Mesenchymal stem cell (in vitro differentiated cells and primary cell): ENCODE data around the gene DCTD.

Experiments
- DNase-seq: peaks from one replicate; pipeline ENCODE4 v3.0.0-alpha.2; 2013
- H2AFZ ChIP-seq: one replicate; pipeline ENCODE4 v1.6.1; 2013; ENCODE audit warnings: low read depth, mild to moderate bottlenecking, control low read depth, inconsistent platforms, low read length, moderate library complexity
- H2AK5ac ChIP-seq: 2 replicates; pipeline ENCODE4 v1.6.1; 2013; ENCODE audit warnings: low read length, moderate library complexity, mild to moderate bottlenecking, inconsistent platforms; ENCODE audit not compliant: severe bottlenecking
- H2BK120ac ChIP-seq: one replicate; pipeline ENCODE4 v1.6.1; 2013; ENCODE audit warnings: low read depth, mild to moderate bottlenecking, inconsistent platforms, low read length, moderate library complexity
- H2BK12ac ChIP-seq, 2 experiments: one replicate each; pipeline ENCODE4 v1.6.1; 2013; ENCODE audit warnings: inconsistent platforms in 2 of 2, low read length in 2 of 2, mild to moderate bottlenecking in 2 of 2, moderate library complexity in 2 of 2, control low read depth in 1 of 2
- H2BK15ac ChIP-seq: one replicate; pipeline ENCODE4 v1.6.1; 2013; ENCODE audit warnings: mild to moderate bottlenecking, low read depth, inconsistent platforms; ENCODE audit not compliant: poor library complexity, severe bottlenecking
- H2BK5ac ChIP-seq: 2 replicates; pipeline ENCODE4 v1.6.1; 2013; ENCODE audit warnings: low read depth, mild to moderate bottlenecking, low read length, control low read depth, inconsistent platforms; ENCODE audit not compliant: poor library complexity, severe bottlenecking
- H3K14ac ChIP-seq, 2 experiments: one replicate each; pipeline ENCODE4 v1.6.1; 2013; ENCODE audit warnings: inconsistent platforms in 2 of 2, low read length in 2 of 2, control low read depth in 1 of 2, mild to moderate bottlenecking in 1 of 2, moderate library complexity in 1 of 2
- H3K18ac ChIP-seq, 2 experiments: one replicate each; pipeline ENCODE4 v1.6.1; 2013; ENCODE audit warnings: inconsistent platforms in 2 of 2, low read length in 2 of 2, control low read depth in 1 of 2, low read depth in 1 of 2, mild to moderate bottlenecking in 1 of 2
- H3K23ac ChIP-seq, 2 experiments: one replicate each; pipeline ENCODE4 v1.6.1; 2013; ENCODE audit warnings: inconsistent platforms in 2 of 2, low read length in 2 of 2, mild to moderate bottlenecking in 2 of 2, moderate library complexity in 2 of 2, control low read depth in 1 of 2
- H3K27ac ChIP-seq: 2 replicates; pipeline ENCODE4 v1.5.1; 2013; ENCODE audit warnings: mild to moderate bottlenecking, moderate library complexity, low read length, control low read depth, inconsistent platforms; ENCODE audit not compliant: poor library complexity, severe bottlenecking
- H3K27me3 ChIP-seq, 2 experiments: 2 replicates each; pipeline versions ENCODE4 v1.6.1 to v1.7.0; 2013; ENCODE audit warnings: low read length in 2 of 2, mild to moderate bottlenecking in 2 of 2, moderate library complexity in 2 of 2, control low read depth in 1 of 2, inconsistent platforms in 1 of 2; ENCODE audit not compliant: control insufficient read depth in 1 of 2, insufficient read depth in 1 of 2
- H3K36me3 ChIP-seq, 2 experiments: 2 replicates each; pipeline versions ENCODE4 v1.6.1 to v1.7.0; 2013; ENCODE audit warnings: low read length in 2 of 2, control low read depth in 1 of 2, inconsistent platforms in 1 of 2, low read depth in 1 of 2, mild to moderate bottlenecking in 1 of 2; ENCODE audit not compliant: insufficient read depth in 2 of 2, control insufficient read depth in 1 of 2
- H3K4ac ChIP-seq, 2 experiments: one replicate each; pipeline ENCODE4 v1.6.1; 2013; ENCODE audit warnings: inconsistent platforms in 2 of 2, low read length in 2 of 2, mild to moderate bottlenecking in 2 of 2, moderate library complexity in 2 of 2, control low read depth in 1 of 2, low read depth in 1 of 2
- H3K4me1 ChIP-seq: 2 replicates; pipeline ENCODE4 v1.6.1; 2013; ENCODE audit warnings: low read depth, low read length, control low read depth; ENCODE audit not compliant: control insufficient read depth, insufficient read depth
- H3K4me2 ChIP-seq: 2 replicates; pipeline ENCODE4 v1.6.1; 2013; ENCODE audit warnings: low read length, mild to moderate bottlenecking, inconsistent platforms; ENCODE audit not compliant: poor library complexity, severe bottlenecking
- H3K4me3 ChIP-seq, 2 experiments: 2 replicates each; pipeline versions ENCODE4 v1.5.1 to v1.7.0; 2013; ENCODE audit warnings: low read length in 2 of 2, mild to moderate bottlenecking in 2 of 2, control low read depth in 1 of 2, low read depth in 1 of 2; ENCODE audit not compliant: insufficient read depth in 1 of 2
- H3K79me1 ChIP-seq: replicated peaks from 2 replicates; pipeline ENCODE4 v1.6.1; 2013; ENCODE audit warnings: mild to moderate bottlenecking, control low read depth, low read length, inconsistent platforms; ENCODE audit not compliant: poor library complexity, severe bottlenecking
- H3K9ac ChIP-seq: 2 replicates; pipeline ENCODE4 v1.7.0; 2013; ENCODE audit warnings: mild to moderate bottlenecking, low read length, moderate library complexity
- H3K9me3 ChIP-seq: 2 replicates; pipeline ENCODE4 v1.7.0; 2013; ENCODE audit warnings: mild to moderate bottlenecking, low read length; ENCODE audit not compliant: control insufficient read depth
- H4K8ac ChIP-seq: one replicate; pipeline ENCODE4 v1.6.1; 2013; ENCODE audit warnings: inconsistent platforms, mild to moderate bottlenecking, low read length, moderate library complexity
- H4K91ac ChIP-seq: one replicate; pipeline ENCODE4 v1.6.1; 2013; ENCODE audit warnings: mild to moderate bottlenecking, low read length, inconsistent platforms
- WGBS: methylation state at CpG from one replicate; pipeline ENCODE4 v1.1.7; 2013; ENCODE audit warnings: mixed read lengths; 5-methylcytosine and 5-hydroxymethylcytosine counted together

DCTD gene

GRCh38 chr4:182928061-182928460 is 10.9 kb upstream of the DCTD start:
- Histone ChIP-seq H2AK5ac (peak overlapping the region; percentile 4), H3K27me3 (peaks cover 0 to 4% of the 10 kb centered on the region in 2 experiments), H3K27ac (no peak overlapping the region), H3K36me3 (no peaks in the 10 kb centered on the region), H4K8ac (no peak overlapping the region), H4K91ac (no peak overlapping the region), H3K4me3 (no peak overlapping the region), H2BK15ac (no peak overlapping the region), H3K79me1 (no peaks in the 10 kb centered on the region), H2AFZ (no peak overlapping the region), H3K18ac (no peak overlapping the region), H3K9me3 (no peaks in the 10 kb centered on the region), H2BK5ac (no peak overlapping the region), H3K14ac (no peak overlapping the region), H3K4me1 (peaks cover 4% of the 10 kb centered on the region), H2BK12ac (no peak overlapping the region), H3K4ac (no peak overlapping the region), H3K23ac (no peak overlapping the region), H3K9ac (no peak overlapping the region), H2BK120ac (no peak overlapping the region), H3K4me2 (no peak overlapping the region)
- no peak for DNase-seq
- WGBS = 72% methylated on average over 3 of the region's 3 CpGs

GRCh38 chr4:182927505-182927904 is 10.3 kb upstream of the DCTD start:
- H3K9ac ChIP-seq = no peak overlapping the region
- H4K91ac ChIP-seq = no peak overlapping the region
- peaks cover 7% of the 10 kb centered on the region for H3K4me1 ChIP-seq
- H3K23ac ChIP-seq = no peak overlapping the region
- H3K79me1 ChIP-seq = no peaks in the 10 kb centered on the region
- H3K27me3 ChIP-seq = peaks cover 0 to 4% of the 10 kb centered on the region in 2 experiments
- DNase-seq = no peak
- H2BK12ac ChIP-seq = no peak overlapping the region
- H3K9me3 ChIP-seq = no peaks in the 10 kb centered on the region
- H2BK15ac ChIP-seq = no peak overlapping the region
- 100% methylated on average over 1 of the region's 3 CpGs for WGBS
- H2AFZ ChIP-seq = no peak overlapping the region
- H3K14ac ChIP-seq = no peak overlapping the region
- no peak overlapping the region for H2BK5ac ChIP-seq
- no peak overlapping the region for H3K4me2 ChIP-seq
- H3K36me3 ChIP-seq = no peaks in the 10 kb centered on the region
- H3K18ac ChIP-seq = no peak overlapping the region
- H3K4ac ChIP-seq = no peak overlapping the region
- no peak overlapping the region for H3K4me3 ChIP-seq
- no peak overlapping the region for H4K8ac ChIP-seq
- H2BK120ac ChIP-seq = no peak overlapping the region
- H2AK5ac ChIP-seq = no peak overlapping the region
- H3K27ac ChIP-seq = no peak overlapping the region

GRCh38 chr4:182925855-182926254 is 8.7 kb upstream of the DCTD start:
- Histone ChIP-seq H2BK120ac (no peak overlapping the region), H3K4me3 (no peak overlapping the region), H2BK12ac (no peak overlapping the region), H2AFZ (no peak overlapping the region), H3K27ac (no peak overlapping the region), H3K4ac (no peak overlapping the region), H3K9ac (no peak overlapping the region), H3K4me2 (no peak overlapping the region), H3K27me3 (peaks cover 0 to 8% of the 10 kb centered on the region in 2 experiments), H4K91ac (no peak overlapping the region), H2BK5ac (no peak overlapping the region), H2BK15ac (no peak overlapping the region), H3K23ac (no peak overlapping the region), H3K9me3 (no peaks in the 10 kb centered on the region), H3K36me3 (no peaks in the 10 kb centered on the region), H3K18ac (no peak overlapping the region), H3K14ac (no peak overlapping the region), H3K4me1 (peaks cover 9% of the 10 kb centered on the region), H3K79me1 (no peaks in the 10 kb centered on the region), H2AK5ac (no peak overlapping the region), H4K8ac (no peak overlapping the region)
- no peak for DNase-seq
- WGBS = 82% methylated on average over 1 of the region's 1 CpG

GRCh38 chr4:182925298-182925757 is 8.1 kb upstream of the DCTD start:
- H4K91ac ChIP-seq = no peak overlapping the region
- H3K27ac ChIP-seq = no peak overlapping the region
- DNase-seq = peak; percentile 71
- H3K9ac ChIP-seq = no peak overlapping the region
- H3K14ac ChIP-seq = no peak overlapping the region
- 30% methylated on average over 7 of the region's 10 CpGs for WGBS
- H2BK15ac ChIP-seq = no peak overlapping the region
- no peaks in the 10 kb centered on the region for H3K36me3 ChIP-seq
- no peak overlapping the region for H2BK120ac ChIP-seq
- peaks cover 0 to 8% of the 10 kb centered on the region in 2 experiments for H3K27me3 ChIP-seq
- no peaks in the 10 kb centered on the region for H3K79me1 ChIP-seq
- H2AFZ ChIP-seq = no peak overlapping the region
- no peak overlapping the region for H3K18ac ChIP-seq
- H2AK5ac ChIP-seq = no peak overlapping the region
- H2BK12ac ChIP-seq = no peak overlapping the region
- H3K4me2 ChIP-seq = no peak overlapping the region
- H3K4me1 ChIP-seq = peaks cover 9% of the 10 kb centered on the region
- no peak overlapping the region for H2BK5ac ChIP-seq
- H4K8ac ChIP-seq = no peak overlapping the region
- no peak overlapping the region for H3K4ac ChIP-seq
- no peaks in the 10 kb centered on the region for H3K9me3 ChIP-seq
- no peak overlapping the region for H3K4me3 ChIP-seq
- no peak overlapping the region for H3K23ac ChIP-seq
